Hematopoietic multipotent progenitor cell treated with erythropoietin and hydrocortisone succinate and interleukin-3 and kit ligand, for 4 days (in vitro differentiated cells): ENCODE data around the gene CHD9.
"Not testable (repeated sequence)": the region's sequence is repeated elsewhere in the genome, so short reads cannot be mapped to it uniquely, and the experiment has no call there.

Source experiments
- DNase-seq: peaks from one replicate; pipeline ENCODE4 v3.0.0-alpha.2; 2015

The CHD9 gene, protein sequence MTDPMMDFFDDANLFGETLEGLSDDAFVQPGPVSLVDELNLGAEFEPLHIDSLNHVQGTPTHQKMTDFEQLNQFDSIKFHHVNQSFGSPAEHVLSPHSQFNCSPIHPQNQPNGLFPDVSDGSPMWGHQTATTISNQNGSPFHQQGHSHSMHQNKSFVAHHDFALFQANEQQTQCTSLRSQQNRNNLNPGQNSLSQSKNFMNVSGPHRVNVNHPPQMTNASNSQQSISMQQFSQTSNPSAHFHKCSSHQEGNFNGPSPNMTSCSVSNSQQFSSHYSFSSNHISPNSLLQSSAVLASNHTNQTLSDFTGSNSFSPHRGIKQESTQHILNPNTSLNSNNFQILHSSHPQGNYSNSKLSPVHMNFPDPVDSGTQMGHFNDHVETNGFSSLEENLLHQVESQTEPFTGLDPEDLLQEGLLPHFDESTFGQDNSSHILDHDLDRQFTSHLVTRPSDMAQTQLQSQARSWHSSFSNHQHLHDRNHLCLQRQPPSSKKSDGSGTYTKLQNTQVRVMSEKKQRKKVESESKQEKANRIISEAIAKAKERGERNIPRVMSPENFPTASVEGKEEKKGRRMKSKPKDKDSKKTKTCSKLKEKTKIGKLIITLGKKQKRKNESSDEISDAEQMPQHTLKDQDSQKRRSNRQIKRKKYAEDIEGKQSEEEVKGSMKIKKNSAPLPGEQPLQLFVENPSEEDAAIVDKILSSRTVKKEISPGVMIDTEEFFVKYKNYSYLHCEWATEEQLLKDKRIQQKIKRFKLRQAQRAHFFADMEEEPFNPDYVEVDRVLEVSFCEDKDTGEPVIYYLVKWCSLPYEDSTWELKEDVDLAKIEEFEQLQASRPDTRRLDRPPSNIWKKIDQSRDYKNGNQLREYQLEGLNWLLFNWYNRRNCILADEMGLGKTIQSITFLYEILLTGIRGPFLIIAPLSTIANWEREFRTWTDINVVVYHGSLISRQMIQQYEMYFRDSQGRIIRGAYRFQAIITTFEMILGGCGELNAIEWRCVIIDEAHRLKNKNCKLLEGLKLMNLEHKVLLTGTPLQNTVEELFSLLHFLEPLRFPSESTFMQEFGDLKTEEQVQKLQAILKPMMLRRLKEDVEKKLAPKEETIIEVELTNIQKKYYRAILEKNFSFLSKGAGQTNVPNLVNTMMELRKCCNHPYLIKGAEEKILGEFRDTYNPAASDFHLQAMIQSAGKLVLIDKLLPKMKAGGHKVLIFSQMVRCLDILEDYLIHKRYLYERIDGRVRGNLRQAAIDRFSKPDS (N-terminal part only)

DNA sequence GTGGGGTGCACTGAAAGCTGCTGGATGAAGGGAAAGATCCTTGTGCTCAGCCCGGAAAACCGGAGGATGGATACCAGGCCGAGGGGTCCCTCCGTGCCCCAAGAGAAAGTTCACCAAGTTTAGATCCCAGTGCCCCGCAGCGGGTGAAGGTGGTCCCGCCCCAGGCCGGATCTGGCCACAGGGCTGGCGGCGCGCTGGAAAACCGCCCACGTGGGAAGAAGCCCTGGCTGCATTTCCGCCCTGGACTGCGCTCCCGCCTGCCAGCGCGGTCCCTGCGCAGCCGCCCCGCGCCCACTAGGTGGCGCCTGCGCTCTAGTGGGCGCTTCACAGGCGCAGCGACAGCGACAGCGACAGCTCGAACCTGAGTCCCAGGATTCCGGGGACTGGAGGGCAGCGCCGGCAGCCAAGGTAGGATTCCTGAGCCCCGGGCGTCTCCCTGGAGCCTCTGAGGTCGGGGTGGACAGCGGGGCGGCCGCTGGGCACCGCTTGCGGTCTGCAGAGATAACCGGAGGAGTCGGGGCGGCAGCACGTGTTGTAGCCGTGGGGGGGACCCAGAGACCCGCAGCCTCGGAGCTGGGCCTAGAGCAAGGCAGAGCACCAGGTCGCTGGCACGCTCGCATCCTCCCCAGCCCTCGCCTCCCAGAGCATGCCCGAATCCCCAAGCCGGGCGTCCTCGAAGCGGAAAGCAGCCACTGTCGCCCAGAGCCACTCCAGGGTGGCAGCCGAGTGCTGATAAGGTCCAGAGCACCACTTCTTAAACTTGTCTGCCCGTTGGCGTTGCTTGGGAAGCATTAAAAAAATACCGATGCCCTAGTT lies at the start of gene CHD9:
Gene CHD9, plus strand, starts transcription at position 322 of the 816 bp plus-strand sequence. CDS start 101,099 bp downstream, outside the sequence.
- DNase-seq = peak; percentile 94

DNA sequence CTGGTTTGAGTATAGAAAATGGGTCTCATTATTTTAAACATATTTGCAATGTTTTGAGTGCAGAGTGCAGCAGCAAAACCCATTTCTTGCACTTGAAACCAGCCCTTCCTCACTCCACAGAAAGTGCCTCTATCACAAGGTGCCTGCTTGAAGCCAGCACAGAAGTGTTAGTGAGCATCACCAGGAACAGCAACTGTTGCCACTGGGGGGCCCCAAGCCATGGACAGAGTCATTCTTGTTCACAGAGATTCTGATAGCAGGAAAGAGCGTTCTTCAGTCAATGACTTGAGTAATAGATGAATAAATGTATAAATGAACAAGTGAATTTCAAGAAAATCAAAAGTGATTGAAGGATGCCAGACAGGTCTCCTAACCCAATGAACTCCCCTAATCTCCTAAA lies 47.7 kb upstream of the CHD9 start:
- no peak for DNase-seq

DNA sequence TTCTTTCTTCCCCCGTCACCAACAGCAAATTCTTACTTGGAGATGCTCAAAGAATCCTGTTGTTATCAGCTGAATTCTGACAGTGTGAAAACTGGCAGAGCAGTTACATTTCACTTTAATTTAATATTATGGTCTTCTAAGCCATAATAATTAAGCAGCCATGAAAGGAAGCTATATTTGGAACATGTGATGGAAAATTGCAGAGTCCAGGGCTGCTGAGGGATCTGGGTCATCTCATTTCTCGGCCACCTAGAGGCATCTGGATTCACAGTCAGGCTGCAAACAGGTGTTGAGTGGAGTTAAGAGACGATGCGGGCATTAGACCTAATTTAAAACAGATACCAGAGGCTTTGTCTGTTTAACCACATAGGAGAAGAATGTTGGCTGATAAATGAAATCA lies 40.5 kb upstream of the CHD9 start:
- DNase-seq = no peak

DNA sequence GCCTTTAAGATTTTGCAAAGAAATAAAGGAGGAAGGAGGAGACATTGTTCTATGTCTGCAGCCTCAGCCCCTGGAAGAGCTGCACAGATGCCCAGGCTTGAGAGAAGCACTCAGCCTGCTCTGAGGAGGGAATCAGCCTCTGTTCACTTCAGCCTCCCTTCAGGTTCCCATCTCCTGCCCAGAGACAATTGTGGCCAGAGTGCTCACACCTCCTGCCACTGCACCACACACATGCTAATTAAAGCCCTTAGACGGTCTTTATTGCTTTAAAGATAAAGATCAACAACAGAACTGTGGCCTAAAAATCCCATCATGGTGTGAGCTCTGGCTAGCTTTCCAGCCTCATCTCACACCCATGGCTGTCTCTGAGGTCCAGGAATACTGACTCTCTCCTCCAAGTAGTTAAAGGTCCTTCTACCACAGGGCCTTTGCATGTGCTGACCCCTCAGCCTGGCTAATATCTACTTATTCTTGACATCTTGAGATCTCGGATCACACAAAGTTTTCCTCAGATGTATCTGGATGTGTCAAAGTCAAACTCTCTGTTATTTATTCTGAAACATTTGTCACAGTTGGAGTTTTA lies 35.9 kb upstream of the CHD9 start:
- no peak for DNase-seq

DNA sequence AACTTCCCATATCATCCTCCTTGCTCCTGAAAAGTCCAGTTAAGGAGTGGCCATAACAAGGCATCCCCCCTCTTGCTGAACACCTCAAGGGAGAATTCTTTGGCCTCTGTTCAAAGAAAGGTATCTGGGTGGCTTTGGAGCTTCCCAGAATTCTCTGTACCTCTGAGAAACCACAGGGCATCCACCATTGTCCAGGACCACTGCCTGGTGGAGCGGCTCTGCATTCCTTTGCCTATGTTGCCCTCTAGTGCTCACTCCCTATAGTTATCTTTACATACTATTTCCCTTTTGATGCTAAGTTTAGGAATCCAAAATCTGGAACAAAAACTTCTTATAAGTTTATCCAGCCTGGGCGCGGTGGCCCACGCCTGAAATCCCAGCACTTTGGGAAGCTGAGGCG lies 32.4 kb upstream of the CHD9 start:
- peak; percentile 76 for DNase-seq

DNA sequence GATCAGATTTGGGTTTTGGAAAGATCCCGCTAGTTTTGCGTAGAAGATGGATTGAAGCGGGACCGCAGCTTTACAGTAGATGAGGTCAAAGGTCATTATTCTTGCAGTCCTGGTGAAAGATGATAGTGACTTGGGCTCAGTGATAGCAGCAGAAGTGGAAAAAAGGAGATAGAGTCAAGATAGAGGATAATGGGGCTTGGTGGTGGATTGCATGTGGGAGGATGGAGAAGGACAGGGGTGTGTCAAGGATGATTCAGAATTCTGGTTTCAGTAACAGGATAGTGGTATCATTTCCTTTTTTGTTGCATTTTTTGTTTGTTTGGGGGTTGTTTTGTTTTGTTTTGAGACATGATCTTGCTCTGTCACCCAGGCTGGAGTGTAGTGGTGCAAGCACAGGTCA lies 30.7 kb upstream of the CHD9 start:
- no peak for DNase-seq

DNA sequence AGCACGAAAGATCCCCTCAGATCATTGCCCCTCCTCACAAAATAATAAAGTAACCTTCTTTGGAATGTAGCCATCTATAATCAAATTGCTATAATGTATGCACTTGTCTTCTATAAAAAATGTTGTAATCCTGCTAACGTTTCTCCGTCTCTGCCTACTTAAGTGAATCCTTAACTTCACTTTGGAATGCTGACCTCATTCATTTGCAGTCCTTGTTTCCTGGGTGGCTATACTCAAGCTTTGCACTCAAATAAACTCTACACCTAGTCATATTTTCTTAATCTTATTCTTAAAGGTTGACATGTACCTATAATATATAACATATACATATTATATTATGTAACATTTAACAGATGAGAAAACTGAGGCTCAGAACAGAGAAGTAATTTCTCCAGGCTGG lies 24.8 kb upstream of the CHD9 start:
- DNase-seq = no peak

DNA sequence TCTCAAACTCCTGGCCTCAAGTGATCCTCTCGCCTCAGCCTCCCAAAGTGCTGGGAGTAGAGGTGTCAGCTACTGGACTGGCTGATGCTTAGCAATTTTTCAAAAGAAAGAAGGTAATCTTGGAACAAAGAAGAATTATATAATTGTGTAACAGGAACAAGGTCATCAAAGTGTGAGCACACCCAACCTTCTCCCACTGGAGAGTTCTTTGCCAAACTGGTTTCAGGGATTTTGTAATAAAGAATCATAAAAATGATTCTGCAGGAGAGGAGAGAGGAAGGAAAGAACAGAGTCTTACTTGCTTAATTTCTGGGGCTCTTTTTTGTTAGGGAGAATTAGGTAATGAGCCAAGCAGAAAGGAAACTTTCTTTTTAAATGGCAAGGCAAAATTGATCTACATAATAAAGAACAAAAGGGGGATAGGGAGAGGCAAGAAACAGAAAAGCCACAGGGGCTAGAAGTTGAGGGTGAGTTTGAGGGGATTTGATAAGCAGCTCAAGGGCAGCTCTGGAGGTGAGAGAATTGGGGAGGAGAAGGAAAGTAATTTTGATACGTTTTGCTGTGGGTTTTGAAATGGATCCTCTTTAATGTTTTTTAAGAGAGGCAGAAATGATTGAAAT lies 23.4 kb upstream of the CHD9 start:
- no peak for DNase-seq

DNA sequence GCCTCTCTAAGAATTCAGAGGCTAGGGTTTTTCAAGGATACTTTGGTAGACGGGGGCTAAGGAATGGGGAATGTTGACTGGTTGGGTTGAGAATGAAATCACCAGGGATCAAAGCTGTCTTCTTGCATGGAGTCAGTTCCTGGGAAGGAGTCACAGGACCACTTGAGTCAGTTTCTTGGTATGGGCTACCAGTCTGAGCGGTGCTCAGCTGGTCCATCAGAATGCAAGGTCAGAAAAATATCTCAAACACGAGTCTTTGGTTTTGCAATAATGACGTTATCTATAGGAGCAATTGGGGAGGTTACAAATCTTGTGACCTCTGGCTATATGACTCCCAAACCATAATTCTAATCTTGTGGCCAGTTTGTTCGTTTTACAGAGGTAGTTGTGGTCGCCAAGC lies 20.5 kb upstream of the CHD9 start:
- DNase-seq = peak; percentile 47

DNA sequence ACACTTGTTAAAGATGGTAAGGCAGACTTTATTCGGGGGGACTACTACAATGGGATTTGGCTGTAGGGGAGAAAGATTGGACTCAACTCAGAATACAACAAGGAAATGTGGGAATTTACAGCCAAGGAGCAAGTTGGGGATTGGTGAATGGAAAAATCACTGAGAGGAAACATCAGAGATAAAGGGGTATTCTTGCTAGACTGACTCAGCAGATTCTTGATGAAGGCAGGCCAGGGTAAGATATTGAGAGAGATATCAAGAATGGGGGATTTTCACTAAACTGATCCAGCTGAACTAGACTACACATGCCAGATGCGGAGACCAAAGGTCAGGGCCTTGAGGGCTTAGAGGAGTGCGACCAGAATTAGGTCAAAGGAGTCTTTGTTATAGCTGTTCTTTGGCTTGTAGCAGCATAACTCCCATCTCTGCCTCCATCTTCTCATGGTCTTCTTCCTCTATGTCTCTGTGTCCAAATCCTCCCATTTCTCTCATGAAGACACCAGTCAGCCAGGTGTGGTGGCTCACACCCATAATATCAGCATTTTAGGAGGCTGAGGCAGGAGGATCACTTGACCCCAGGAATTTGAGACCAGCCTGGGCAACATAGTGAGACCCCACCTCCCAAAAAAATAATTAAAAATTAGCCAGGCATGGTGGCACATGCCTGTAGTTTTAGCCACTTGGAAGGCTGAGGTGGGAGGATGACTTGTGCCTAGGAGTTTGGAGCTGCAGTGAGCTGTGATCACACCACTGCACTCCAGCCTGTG lies 19.4 kb upstream of the CHD9 start:
- DNase-seq = no peak

DNA sequence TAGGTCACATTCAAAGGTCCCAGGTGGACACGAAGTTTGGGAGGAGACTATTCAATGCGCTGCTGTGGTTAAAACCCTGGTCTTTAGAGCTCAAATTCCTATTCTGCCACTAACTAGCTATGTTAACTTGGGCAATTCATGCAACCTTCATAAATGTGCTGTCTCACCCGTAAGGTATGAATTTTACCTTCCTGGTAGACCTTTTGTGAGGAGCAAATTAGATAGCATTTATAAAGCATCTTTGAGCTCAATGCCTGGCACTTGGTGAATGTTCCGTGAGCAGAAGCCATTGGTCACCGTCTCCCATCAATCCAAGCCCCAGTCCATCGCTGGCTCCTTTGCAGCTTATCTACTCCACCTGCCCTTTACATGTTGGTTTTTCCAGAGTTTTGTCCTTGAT lies 18.7 kb upstream of the CHD9 start:
- DNase-seq = no peak

DNA sequence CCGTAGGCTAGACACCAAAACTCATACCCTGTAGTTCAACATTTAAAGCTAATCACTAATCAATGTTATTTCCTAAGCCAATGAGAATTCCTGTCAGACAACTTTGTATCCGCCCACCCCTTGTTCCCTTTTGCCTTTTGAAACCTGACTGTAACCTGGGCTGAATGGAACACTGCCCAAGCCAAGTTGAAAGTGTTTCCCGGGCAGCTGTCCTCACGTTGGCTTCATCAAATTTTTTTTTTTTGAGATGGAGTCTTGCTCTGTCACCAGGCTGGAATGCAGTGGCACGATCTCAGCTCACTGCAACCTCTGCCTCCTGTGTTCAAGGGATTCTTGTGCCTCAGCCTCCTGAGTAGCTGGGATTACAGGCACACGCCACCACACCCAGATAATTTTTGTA lies 18.1 kb upstream of the CHD9 start:
- DNase-seq = not testable (repeated sequence)

DNA sequence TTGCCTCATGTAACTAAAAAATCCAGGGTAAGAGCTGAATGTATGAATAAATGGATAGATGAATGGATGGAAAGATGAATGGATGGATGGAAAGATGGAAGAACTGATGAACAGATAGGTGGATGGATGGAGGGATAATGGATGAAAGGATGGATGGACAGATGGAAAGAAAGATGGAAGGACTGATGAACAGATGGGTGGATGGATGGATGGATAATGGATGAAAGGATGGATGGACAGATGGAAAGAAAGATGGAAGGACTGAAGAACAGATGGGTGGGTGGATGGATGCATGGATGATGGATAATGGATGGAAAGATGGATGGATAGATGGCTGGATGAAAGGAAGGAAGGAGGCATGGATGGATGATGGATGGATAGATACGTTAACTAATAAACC lies 14.0 kb upstream of the CHD9 start:
- no peak for DNase-seq

DNA sequence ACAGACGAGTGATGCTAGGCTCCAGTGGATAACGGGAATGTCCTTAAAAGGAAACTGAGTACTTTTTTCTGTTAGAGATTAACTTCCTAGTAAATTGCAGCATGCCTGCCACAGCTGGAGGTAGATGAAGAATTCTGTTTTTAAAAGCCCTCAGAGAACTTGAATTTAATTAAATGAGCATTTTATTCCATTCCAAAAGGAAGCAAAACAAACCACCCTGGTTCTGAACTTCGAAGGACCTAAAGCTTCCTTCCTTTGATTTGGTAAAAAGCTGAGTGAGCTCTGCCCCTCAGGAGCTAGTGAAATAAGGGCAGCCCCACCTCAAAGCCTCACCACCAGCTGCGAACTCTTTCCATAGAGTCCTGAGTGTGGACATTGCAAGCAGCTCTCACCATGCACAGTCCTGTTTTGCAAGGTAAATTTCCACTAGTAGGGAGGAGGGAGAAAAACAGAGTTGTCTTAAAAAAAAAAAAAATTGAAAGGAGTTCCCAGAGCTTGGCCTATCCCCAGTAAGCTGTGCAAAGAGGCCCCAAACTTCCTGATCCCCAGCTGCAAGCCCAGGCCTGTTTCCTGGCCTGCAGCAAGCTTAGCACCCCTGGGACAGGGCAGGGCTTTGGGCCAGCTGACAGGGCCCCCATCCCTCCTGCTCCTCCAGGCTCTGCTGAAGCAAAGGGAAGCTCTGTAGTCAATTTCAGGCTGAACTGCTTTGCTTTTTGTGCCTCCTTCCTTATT lies 13.3 kb upstream of the CHD9 start:
- DNase-seq = peak; percentile 22

DNA sequence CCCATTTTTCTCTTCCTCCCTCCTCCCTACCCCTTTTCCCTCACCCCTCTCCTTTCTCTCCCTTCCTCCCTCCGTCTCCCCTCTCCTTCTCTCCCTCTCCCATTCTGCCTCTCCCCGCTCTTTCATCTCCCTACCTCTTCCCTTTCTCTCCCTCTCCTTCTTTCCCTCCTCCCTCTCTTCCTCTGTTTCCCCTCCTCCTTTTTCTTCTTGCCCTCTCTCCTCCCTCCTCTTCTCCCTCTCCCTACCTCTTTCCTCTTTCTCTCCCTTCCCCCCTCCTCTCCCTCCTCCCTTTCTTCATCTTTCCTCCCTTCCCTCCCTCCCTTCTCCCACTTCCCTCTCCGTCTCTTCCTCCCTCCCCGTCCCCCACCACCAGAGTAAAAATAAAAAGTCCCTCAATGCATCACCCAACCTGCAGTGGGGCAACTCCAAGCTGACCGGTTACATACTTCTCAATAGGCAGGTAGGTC lies 12.5 kb upstream of the CHD9 start:
- no peak for DNase-seq

DNA sequence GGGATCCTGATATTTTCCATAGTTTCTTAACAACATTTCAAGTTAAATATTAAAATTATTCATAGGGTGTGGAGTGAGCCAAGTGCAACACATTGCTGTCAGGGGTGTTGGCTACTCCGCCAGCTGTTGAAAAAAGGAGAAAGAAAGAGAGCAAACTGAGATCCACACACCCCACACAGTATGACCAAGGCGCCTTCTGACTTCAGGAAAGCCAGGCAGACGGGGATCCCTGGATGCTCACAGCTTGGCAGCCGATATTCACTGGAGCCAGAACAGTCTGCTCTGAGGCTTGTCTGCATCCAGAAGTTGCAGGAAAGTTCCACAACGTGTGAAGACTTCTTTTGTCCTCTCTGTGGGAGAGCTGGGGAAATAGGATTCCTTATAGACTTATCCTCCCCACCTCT lies 11.4 kb upstream of the CHD9 start:
- no peak for DNase-seq

DNA sequence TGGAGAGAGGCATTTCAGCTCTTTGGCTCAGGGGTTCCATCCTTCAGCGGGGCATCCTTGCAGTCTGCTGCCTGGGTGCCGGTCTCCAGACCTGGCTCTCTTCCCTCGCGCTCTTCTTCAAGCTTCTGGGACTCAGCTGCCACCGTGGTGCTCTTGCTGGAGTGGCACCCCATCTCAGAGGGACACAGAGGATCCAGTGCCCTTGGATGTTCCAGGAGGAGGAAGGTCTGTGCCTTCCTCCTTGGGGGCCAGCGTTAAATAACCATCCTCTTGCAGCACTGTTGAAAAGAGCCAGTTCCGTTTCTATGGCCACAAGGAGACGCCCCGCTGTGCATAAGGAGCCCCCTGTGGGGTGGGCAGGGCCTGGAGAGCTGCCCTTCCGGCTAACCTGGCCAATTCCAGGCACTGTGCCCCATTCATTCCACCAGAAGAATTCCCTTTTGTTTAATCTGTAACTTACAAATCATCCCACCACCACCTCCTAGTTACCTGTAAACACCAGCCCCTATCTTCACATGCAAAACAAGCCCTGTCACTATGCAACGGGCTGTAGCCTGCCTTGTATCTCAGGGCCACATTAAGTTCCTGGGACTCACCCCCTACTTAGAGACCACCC lies 10.7 kb upstream of the CHD9 start:
- DNase-seq = no peak

DNA sequence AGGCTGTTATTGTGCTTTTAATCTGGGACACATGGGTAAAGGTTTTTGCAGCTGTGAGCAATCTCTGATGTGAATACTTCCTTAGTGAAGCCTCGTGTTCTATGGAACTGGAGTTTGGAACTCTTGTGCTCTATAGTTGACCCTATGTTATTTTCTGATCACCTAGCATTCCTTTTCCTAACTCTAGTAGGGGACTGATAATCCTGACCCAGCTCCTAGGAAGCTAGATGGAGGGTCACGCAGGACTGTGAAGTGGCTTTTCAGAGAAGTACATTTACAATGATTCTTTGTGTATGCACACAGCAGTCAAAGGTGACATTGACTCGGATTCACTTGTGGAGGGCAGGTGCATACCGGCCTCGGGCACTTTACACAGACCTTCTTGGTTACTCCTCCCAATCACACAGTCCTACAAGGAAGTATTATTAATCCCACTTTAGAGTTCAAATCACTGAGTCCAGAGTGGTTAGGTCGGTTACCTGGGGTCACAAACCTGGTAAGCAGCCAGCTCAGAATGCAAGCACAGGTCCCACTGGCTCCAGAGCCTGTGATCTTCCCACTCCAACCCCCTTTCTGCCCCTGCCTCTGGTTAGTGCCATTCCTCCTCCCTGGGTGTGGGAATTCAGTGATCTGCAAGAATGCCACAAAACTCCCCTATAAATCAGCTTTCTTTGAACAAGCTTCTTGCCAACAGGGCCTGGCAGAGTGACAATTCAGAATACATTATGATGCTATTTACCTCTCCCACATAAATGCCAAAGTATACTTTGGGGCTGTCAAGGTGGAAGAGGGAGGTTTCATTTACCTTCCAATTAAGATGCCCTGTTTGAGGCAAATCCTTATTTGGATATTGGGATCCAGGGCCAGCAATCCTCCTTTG lies 9.2 kb upstream of the CHD9 start:
- no peak for DNase-seq
